NCI-H69 (cell line): Measurements from ENCODE around the gene ZNF653.

Experiments used
- DNase-seq: peaks from one replicate; lab custom pipeline; 2025; lab: John Stamatoyannopoulos, UW

ZNF653 gene

GRCh38 chr19:11519138-11519537 is 13.5 kb upstream of the ZNF653 start:
- DNase-seq = no peak

- no peak for DNase-seq
These were observed 8.3 kb upstream of the ZNF653 start for GRCh38 chr19:11513946-11514345.

- no peak for DNase-seq
These were observed 4.8 kb upstream of the ZNF653 start for GRCh38 chr19:11510444-11510843.

- no peak for DNase-seq
These were observed 1.9 kb upstream of the ZNF653 start for GRCh38 chr19:11507370-11508078.

- no peak for DNase-seq
These were observed 1.3 kb upstream of the ZNF653 start for GRCh38 chr19:11506967-11507366.

- DNase-seq = no peak
These were observed 489 bp upstream of the ZNF653 start for GRCh38 chr19:11506101-11506555.

GRCh38 chr19:11505032-11505503 is 571 bp downstream of the ZNF653 start:
- DNase-seq = peak; percentile 98

GRCh38 chr19:11504502-11505031 is 1.1 kb downstream of the ZNF653 start:
- DNase-seq = no peak

- no peak for DNase-seq
These were observed 5.7 kb downstream of the ZNF653 start for GRCh38 chr19:11499890-11500420.

GRCh38 chr19:11499220-11499726 is 6.4 kb downstream of the ZNF653 start:
- DNase-seq = no peak

GRCh38 chr19:11496391-11497163 is 9.1 kb downstream of the ZNF653 start:
- DNase-seq = peak; percentile 77

- no peak for DNase-seq
These were observed 9.8 kb downstream of the ZNF653 start for GRCh38 chr19:11495885-11496284.

GRCh38 chr19:11495481-11495880 is 10.2 kb downstream of the ZNF653 start:
- no peak for DNase-seq

- DNase-seq = no peak
These were observed 10.9 kb downstream of the ZNF653 start for GRCh38 chr19:11494634-11495285.

- DNase-seq = no peak
These were observed 16.3 kb downstream of the ZNF653 start for GRCh38 chr19:11489378-11489777.

GRCh38 chr19:11486661-11487503 is 18.8 kb downstream of the ZNF653 start:
- DNase-seq = no peak

- no peak for DNase-seq
These were observed 20.3 kb downstream of the ZNF653 start for GRCh38 chr19:11485245-11485837.

- no peak for DNase-seq
These were observed 22.1 kb downstream of the ZNF653 start for GRCh38 chr19:11483366-11484111.

- peak; percentile 94 for DNase-seq
These were observed 23.1 kb downstream of the ZNF653 start for GRCh38 chr19:11482384-11483050.
